GM12801 (cell line): Measurements from ENCODE around the gene SLC25A21.

ENCODE experiments used
- TF ChIP-seq, protein P1 (sequence below): IDR thresholded peaks from one replicate; pipeline ENCODE4 v1.5.1; 2011; ENCODE audit warnings: control low read depth; ENCODE audit not compliant: insufficient read length; ENCODE audit errors: extremely low read depth

SLC25A21 gene

DNA sequence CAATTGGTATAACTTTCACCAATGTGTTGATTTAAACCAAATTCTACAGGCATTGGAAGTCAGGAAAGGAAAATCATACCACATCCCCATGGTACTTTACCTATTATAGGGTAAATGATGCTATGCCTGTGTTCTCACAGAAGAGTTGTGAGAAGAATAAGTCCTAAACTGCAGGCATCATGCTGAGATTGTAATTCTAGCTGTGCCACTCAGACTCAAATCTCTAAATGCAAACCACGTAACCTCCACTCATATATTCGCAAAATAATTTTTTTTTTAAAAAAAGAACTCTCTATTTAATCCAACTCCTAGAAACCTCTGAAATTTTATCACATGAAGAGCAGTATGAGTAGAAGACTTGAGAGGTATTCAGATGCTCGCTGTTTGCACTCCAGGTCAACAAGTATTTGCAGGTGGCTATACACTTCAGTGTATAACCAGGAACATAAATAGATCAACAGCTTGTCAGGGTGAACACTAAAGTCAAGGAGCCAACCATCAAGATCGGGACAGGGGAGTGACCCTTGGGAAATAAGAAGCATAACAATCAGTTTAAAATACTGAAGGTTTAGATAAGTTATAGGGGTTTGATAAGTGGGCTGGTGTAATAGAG, 110.1 kb downstream of the SLC25A21 start:
- TF ChIP-seq, protein P1, sequence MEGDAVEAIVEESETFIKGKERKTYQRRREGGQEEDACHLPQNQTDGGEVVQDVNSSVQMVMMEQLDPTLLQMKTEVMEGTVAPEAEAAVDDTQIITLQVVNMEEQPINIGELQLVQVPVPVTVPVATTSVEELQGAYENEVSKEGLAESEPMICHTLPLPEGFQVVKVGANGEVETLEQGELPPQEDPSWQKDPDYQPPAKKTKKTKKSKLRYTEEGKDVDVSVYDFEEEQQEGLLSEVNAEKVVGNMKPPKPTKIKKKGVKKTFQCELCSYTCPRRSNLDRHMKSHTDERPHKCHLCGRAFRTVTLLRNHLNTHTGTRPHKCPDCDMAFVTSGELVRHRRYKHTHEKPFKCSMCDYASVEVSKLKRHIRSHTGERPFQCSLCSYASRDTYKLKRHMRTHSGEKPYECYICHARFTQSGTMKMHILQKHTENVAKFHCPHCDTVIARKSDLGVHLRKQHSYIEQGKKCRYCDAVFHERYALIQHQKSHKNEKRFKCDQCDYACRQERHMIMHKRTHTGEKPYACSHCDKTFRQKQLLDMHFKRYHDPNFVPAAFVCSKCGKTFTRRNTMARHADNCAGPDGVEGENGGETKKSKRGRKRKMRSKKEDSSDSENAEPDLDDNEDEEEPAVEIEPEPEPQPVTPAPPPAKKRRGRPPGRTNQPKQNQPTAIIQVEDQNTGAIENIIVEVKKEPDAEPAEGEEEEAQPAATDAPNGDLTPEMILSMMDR, result no peak

DNA sequence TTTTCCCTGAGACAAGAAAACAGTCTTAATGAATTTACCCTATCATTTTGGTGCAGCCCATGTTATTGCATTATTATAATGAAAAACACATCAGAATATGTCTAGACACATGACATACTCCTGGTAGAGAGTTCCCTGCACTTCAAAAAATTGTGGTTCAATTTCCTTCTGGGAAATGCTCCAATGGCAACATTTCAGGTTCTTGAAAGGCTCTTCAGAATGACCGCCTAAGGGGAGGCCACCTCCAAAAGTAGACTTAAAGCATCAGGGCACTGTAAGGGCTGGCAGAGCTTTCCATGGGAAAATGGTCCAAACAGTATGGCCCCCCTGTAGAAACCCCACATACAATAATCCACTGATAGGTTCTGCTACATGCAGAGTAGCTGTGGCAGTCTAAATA, 110.7 kb downstream of the SLC25A21 start:
- TF ChIP-seq, protein P1, result no peak

DNA sequence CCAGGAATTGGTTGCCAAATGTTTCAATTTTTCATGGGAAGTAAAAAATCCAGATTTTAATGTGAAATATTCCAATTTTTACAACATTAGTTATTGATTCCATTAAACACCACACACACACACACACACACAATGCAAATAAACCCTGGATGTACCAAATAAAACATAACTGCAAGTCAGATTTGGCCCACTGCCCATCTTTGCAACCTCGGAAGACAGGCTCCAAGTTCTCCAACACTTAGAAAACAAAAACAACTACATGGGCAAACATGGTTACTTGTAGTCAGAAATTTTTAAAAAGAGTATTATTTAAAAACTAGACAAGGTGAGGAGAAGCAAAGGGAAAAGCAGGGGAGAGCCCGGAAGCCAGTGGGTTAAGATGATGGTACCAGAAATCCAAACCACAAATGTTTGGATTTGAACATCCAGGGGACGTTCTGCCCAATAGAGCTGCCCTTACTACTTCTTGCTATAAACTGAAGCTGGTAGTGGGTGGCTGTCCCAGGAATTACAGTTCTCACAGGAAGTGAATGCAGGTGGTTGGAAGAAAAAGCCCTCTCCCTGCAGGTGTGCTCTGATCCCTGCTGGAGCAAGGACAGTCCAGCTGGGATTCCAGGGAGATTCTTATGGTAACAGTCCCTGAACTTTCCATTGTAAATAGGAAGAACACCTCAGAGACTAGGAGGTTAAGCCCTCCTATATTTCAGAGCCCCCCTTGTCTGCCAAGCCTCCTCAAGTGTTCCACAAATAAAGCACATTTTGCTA, 111.7 kb downstream of the SLC25A21 start:
- TF ChIP-seq, protein P1, result no peak

DNA sequence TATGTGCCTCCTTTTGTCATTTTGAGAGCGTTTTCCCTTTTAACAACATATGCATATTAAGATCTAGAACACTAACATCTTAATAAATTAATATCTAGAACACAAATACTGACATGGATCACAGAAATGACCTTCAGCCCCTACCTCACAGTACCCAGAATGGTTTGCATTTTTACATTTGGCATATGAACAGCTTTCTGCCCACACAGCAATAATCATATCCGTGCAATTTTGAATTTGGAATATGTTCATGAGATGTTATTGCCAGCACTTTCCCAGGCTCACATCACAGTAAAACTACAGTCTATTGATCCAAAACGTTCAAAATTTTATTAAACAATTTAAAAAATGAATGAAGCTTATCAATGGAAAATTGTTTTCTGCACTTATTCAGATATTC, 114.6 kb downstream of the SLC25A21 start:
- TF ChIP-seq, protein P1, result no peak

DNA sequence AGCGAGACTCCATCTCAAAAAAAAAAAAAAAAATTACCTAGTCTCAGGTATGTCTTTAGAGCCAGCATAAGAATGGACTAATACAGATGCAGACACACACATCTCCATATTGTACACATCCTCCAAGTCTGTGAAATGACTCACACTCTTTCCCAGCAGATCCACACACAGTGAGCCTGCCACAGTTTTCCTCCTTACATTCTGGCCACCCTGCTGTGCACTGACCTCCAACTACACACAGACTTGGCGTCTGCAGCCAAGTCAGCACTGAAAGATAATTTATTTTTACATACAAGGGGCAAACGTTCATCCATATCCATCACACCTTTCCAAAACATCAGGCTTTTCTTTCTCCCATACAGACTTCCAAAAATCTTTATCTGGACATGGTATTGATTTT, 115.9 kb downstream of the SLC25A21 start:
- TF ChIP-seq, protein P1, result no peak

DNA sequence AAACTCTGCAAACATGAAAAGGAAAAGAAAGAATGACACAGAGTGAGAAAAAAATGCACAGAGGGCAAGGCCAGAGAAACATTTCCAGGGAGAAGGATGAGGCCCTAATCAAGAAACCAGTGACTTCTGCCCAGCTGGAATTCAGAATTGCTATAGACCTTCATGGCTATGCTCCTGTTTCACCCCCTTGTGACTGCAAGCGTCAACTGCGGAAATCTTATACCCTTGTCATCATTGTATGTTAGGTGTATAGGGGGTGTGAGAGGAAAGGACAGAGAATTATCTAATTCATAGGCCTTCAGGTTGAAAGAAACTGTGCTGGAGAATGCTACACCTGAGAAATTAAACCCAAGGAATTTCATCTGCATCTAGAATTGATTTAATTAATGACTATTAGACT, 117.5 kb downstream of the SLC25A21 start:
- TF ChIP-seq, protein P1, result no peak

DNA sequence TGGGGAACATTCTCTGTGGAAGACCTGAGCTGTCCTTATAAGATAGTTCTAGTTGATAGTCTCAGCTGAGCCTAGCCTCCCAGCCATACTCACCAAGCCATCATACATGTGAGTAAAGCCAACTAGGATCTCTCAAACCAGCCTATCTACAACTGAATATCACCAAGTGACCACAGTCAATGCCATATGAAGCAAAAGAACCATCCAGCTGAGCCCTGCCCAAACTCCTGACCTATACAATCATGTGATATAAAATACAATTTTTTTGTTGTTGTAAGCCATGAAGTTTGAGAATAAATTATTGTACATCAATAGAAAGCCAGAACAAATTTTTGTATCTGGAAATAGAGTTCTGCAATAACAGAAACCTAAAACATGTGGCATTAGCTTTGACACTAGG, 118.3 kb downstream of the SLC25A21 start:
- TF ChIP-seq, protein P1, result no peak
